ENCODE measurements around the gene ASTN2. TPM values are rescaled to one million over a fixed set of nuclear protein-coding genes. Genes with fewer than 3 reads are reported as not detected.
A peak's percentile ranks its signal among the peaks of the same experiment; 100 is the strongest.

Gene ASTN2
- total RNA-seq, 1 donor from 2014 or later = 7.3 TPM

- Histone ChIP-seq H3K4me3 (ENCODE audit: low read length in 3 of 3) (no peak overlapping the region), H3K36me3 (ENCODE audit: control insufficient read depth in 3 of 3, insufficient read depth in 3 of 3, low read length in 3 of 3) (no peaks in the 10 kb centered on the region), H3K27me3 (ENCODE audit: control insufficient read depth in 3 of 3, insufficient read depth in 3 of 3, low read length in 3 of 3) (no peaks in the 10 kb centered on the region), H3K4me1 (ENCODE audit: control insufficient read depth in 3 of 3, insufficient read depth in 3 of 3, low read length in 3 of 3) (peaks cover 4 to 20% (median 14%) of the 10 kb centered on the region in 3 donors), H3K9me3 (ENCODE audit: control insufficient read depth in 3 of 3, low read length in 3 of 3) (no peaks in the 10 kb centered on the region), H3K27ac (ENCODE audit: low read depth, low read length) (no peak overlapping the region), H3K9ac (ENCODE audit: low read depth in 1 of 3, low read length in 3 of 3) (peak overlapping the region in 1 of 3 donors; percentile 27)
Measured at GRCh38 chr9:116550696-116551436, 864.0 kb downstream of the ASTN2 start.

- Histone ChIP-seq H3K9me3 (ENCODE audit: control insufficient read depth in 3 of 3, low read length in 3 of 3) (no peaks in the 10 kb centered on the region), H3K9ac (ENCODE audit: low read depth in 1 of 3, low read length in 3 of 3) (peak overlapping the region in 2 of 3 donors; percentile 9 to 27), H3K27me3 (ENCODE audit: control insufficient read depth in 3 of 3, insufficient read depth in 3 of 3, low read length in 3 of 3) (no peaks in the 10 kb centered on the region), H3K27ac (ENCODE audit: low read depth, low read length) (no peak overlapping the region), H3K36me3 (ENCODE audit: control insufficient read depth in 3 of 3, insufficient read depth in 3 of 3, low read length in 3 of 3) (no peaks in the 10 kb centered on the region), H3K4me1 (ENCODE audit: control insufficient read depth in 3 of 3, insufficient read depth in 3 of 3, low read length in 3 of 3) (peaks cover 5 to 17% (median 9%) of the 10 kb centered on the region in 3 donors), H3K4me3 (ENCODE audit: low read length in 3 of 3) (no peak overlapping the region)
Measured at GRCh38 chr9:116549786-116550660, 864.8 kb downstream of the ASTN2 start.

GRCh38 chr9:116549061-116549664, 865.7 kb downstream of the ASTN2 start:
- H3K36me3 ChIP-seq (ENCODE audit: control insufficient read depth in 3 of 3, insufficient read depth in 3 of 3, low read length in 3 of 3) = no peaks in the 10 kb centered on the region
- peak overlapping the region in 1 of 3 donors; percentile 9 for H3K9ac ChIP-seq (ENCODE audit: low read depth in 1 of 3, low read length in 3 of 3)
- no peaks in the 10 kb centered on the region for H3K9me3 ChIP-seq (ENCODE audit: control insufficient read depth in 3 of 3, low read length in 3 of 3)
- no peak overlapping the region for H3K4me3 ChIP-seq (ENCODE audit: low read length in 3 of 3)
- peak overlapping the region; percentile 21 for H3K27ac ChIP-seq (ENCODE audit: low read depth, low read length)
- peaks cover 7 to 17% (median 7%) of the 10 kb centered on the region in 3 donors for H3K4me1 ChIP-seq (ENCODE audit: control insufficient read depth in 3 of 3, insufficient read depth in 3 of 3, low read length in 3 of 3)
- H3K27me3 ChIP-seq (ENCODE audit: control insufficient read depth in 3 of 3, insufficient read depth in 3 of 3, low read length in 3 of 3) = no peaks in the 10 kb centered on the region

GRCh38 chr9:116547729-116548426, 867.0 kb downstream of the ASTN2 start:
- no peaks in the 10 kb centered on the region for H3K36me3 ChIP-seq (ENCODE audit: control insufficient read depth in 3 of 3, insufficient read depth in 3 of 3, low read length in 3 of 3)
- no peak overlapping the region for H3K27ac ChIP-seq (ENCODE audit: low read depth, low read length)
- no peaks in the 10 kb centered on the region for H3K9me3 ChIP-seq (ENCODE audit: control insufficient read depth in 3 of 3, low read length in 3 of 3)
- H3K9ac ChIP-seq (ENCODE audit: low read depth in 1 of 3, low read length in 3 of 3) = no peak overlapping the region
- no peaks in the 10 kb centered on the region for H3K27me3 ChIP-seq (ENCODE audit: control insufficient read depth in 3 of 3, insufficient read depth in 3 of 3, low read length in 3 of 3)
- no peak overlapping the region for H3K4me3 ChIP-seq (ENCODE audit: low read length in 3 of 3)
- peaks cover 7 to 17% (median 7%) of the 10 kb centered on the region in 3 donors for H3K4me1 ChIP-seq (ENCODE audit: control insufficient read depth in 3 of 3, insufficient read depth in 3 of 3, low read length in 3 of 3)

- Histone ChIP-seq H3K9ac (ENCODE audit: low read depth in 1 of 3, low read length in 3 of 3) (no peak overlapping the region), H3K27me3 (ENCODE audit: control insufficient read depth in 3 of 3, insufficient read depth in 3 of 3, low read length in 3 of 3) (no peaks in the 10 kb centered on the region), H3K9me3 (ENCODE audit: control insufficient read depth in 3 of 3, low read length in 3 of 3) (no peaks in the 10 kb centered on the region), H3K4me3 (ENCODE audit: low read length in 3 of 3) (no peak overlapping the region), H3K4me1 (ENCODE audit: control insufficient read depth in 3 of 3, insufficient read depth in 3 of 3, low read length in 3 of 3) (peaks cover 7 to 17% (median 7%) of the 10 kb centered on the region in 3 donors), H3K27ac (ENCODE audit: low read depth, low read length) (no peak overlapping the region), H3K36me3 (ENCODE audit: control insufficient read depth in 3 of 3, insufficient read depth in 3 of 3, low read length in 3 of 3) (no peaks in the 10 kb centered on the region)
Measured at GRCh38 chr9:116546711-116547581, 867.9 kb downstream of the ASTN2 start.

- no peaks in the 10 kb centered on the region for H3K9me3 ChIP-seq (ENCODE audit: control insufficient read depth in 3 of 3, low read length in 3 of 3)
- peak overlapping the region; percentile 26 for H3K27ac ChIP-seq (ENCODE audit: low read depth, low read length)
- H3K4me1 ChIP-seq (ENCODE audit: control insufficient read depth in 3 of 3, insufficient read depth in 3 of 3, low read length in 3 of 3) = peaks cover 7 to 8% (median 7%) of the 10 kb centered on the region in 3 donors
- H3K9ac ChIP-seq (ENCODE audit: low read depth in 1 of 3, low read length in 3 of 3) = no peak overlapping the region
- H3K27me3 ChIP-seq (ENCODE audit: control insufficient read depth in 3 of 3, insufficient read depth in 3 of 3, low read length in 3 of 3) = no peaks in the 10 kb centered on the region
- no peaks in the 10 kb centered on the region for H3K36me3 ChIP-seq (ENCODE audit: control insufficient read depth in 3 of 3, insufficient read depth in 3 of 3, low read length in 3 of 3)
- no peak overlapping the region for H3K4me3 ChIP-seq (ENCODE audit: low read length in 3 of 3)
Measured at GRCh38 chr9:116544896-116545295, 870.0 kb downstream of the ASTN2 start.

GRCh38 chr9:116543731-116544400, 871.0 kb downstream of the ASTN2 start:
- no peak overlapping the region for H3K27ac ChIP-seq (ENCODE audit: low read depth, low read length)
- no peak overlapping the region for H3K4me3 ChIP-seq (ENCODE audit: low read length in 3 of 3)
- no peak overlapping the region for H3K9ac ChIP-seq (ENCODE audit: low read depth in 1 of 3, low read length in 3 of 3)

GRCh38 chr9:116541402-116541801, 873.5 kb downstream of the ASTN2 start:
- no peaks in the 10 kb centered on the region for H3K36me3 ChIP-seq (ENCODE audit: control insufficient read depth in 3 of 3, insufficient read depth in 3 of 3, low read length in 3 of 3)
- no peak overlapping the region for H3K27ac ChIP-seq (ENCODE audit: low read depth, low read length)

More at GRCh38 chr9:116543731-116544400, 871.0 kb downstream of the ASTN2 start:
- no peaks in the 10 kb centered on the region for H3K27me3 ChIP-seq (ENCODE audit: control insufficient read depth in 3 of 3, insufficient read depth in 3 of 3, low read length in 3 of 3)
- H3K9me3 ChIP-seq (ENCODE audit: control insufficient read depth in 3 of 3, low read length in 3 of 3) = no peaks in the 10 kb centered on the region
- no peaks in the 10 kb centered on the region for H3K36me3 ChIP-seq (ENCODE audit: control insufficient read depth in 3 of 3, insufficient read depth in 3 of 3, low read length in 3 of 3)
- H3K4me1 ChIP-seq (ENCODE audit: control insufficient read depth in 3 of 3, insufficient read depth in 3 of 3, low read length in 3 of 3) = peaks cover 0 to 2% (median 0%) of the 10 kb centered on the region in 3 donors

More at GRCh38 chr9:116541402-116541801, 873.5 kb downstream of the ASTN2 start:
- Histone ChIP-seq H3K9ac (ENCODE audit: low read depth in 1 of 3, low read length in 3 of 3) (no peak overlapping the region), H3K9me3 (ENCODE audit: control insufficient read depth in 3 of 3, low read length in 3 of 3) (no peaks in the 10 kb centered on the region), H3K4me3 (ENCODE audit: low read length in 3 of 3) (no peak overlapping the region), H3K4me1 (ENCODE audit: control insufficient read depth in 3 of 3, insufficient read depth in 3 of 3, low read length in 3 of 3) (peaks cover 0 to 2% (median 0%) of the 10 kb centered on the region in 3 donors), H3K27me3 (ENCODE audit: control insufficient read depth in 3 of 3, insufficient read depth in 3 of 3, low read length in 3 of 3) (no peaks in the 10 kb centered on the region)

All from skeletal muscle tissue (tissue), 4 donors.